G401.6 (cell line): ENCODE results near the gene SLC25A29.
"Not testable (repeated sequence)": the region's sequence is repeated elsewhere in the genome, so short reads cannot be mapped to it uniquely, and the experiment has no call there.

Experiments used
- FAIRE-seq: peaks from 2 replicates; lab custom pipeline; 2012; peaks lifted over from hg19 to GRCh38; lab: Jason Lieb, UNC

Gene SLC25A29

GRCh38 chr14:100330388-100330931 is 24.2 kb upstream of the SLC25A29 start:
- no peak for FAIRE-seq

- no peak for FAIRE-seq
These were observed 23.7 kb upstream of the SLC25A29 start for GRCh38 chr14:100330007-100330344.

- FAIRE-seq = no peak
These were observed 23.2 kb upstream of the SLC25A29 start for GRCh38 chr14:100329233-100330006.

GRCh38 chr14:100328495-100329163 is 22.4 kb upstream of the SLC25A29 start:
- no peak for FAIRE-seq

- no peak for FAIRE-seq
These were observed 20.9 kb upstream of the SLC25A29 start for GRCh38 chr14:100327128-100327527.

- FAIRE-seq = no peak
These were observed 19.7 kb upstream of the SLC25A29 start for GRCh38 chr14:100325958-100326357.

- FAIRE-seq = no peak
These were observed 19.0 kb upstream of the SLC25A29 start for GRCh38 chr14:100325231-100325632.

GRCh38 chr14:100323942-100324307 is 17.7 kb upstream of the SLC25A29 start:
- FAIRE-seq = no peak

- no peak for FAIRE-seq
These were observed 17.1 kb upstream of the SLC25A29 start, which contains the start of gene SLC25A47 for GRCh38 chr14:100323121-100323941. Gene SLC25A47, plus strand, starts transcription at chr14:100323339. Its CDS starts 76 bp downstream, at chr14:100323415.

- FAIRE-seq = no peak
These were observed 16.1 kb upstream of the SLC25A29 start for GRCh38 chr14:100322138-100322957.

- no peak for FAIRE-seq
These were observed 15.4 kb upstream of the SLC25A29 start for GRCh38 chr14:100321473-100322137.

- FAIRE-seq = no peak
These were observed 14.1 kb upstream of the SLC25A29 start for GRCh38 chr14:100320157-100320856.

- FAIRE-seq = no peak
These were observed 11.9 kb upstream of the SLC25A29 start for GRCh38 chr14:100317912-100318808.

GRCh38 chr14:100317389-100317788 is 11.1 kb upstream of the SLC25A29 start:
- FAIRE-seq = no peak

- no peak for FAIRE-seq
These were observed 8.5 kb upstream of the SLC25A29 start for GRCh38 chr14:100314724-100315123.

GRCh38 chr14:100313464-100314230 is 7.4 kb upstream of the SLC25A29 start:
- FAIRE-seq = no peak

- FAIRE-seq = no peak
These were observed 6.7 kb upstream of the SLC25A29 start for GRCh38 chr14:100312877-100313400.

GRCh38 chr14:100312110-100312876 is 6.0 kb upstream of the SLC25A29 start:
- FAIRE-seq = not testable (repeated sequence)
